Measurements from ENCODE around the gene SH3BGR. TPM values are rescaled to one million over a fixed set of nuclear protein-coding genes. Genes with fewer than 3 reads are reported as not detected.

The SH3BGR gene
- 13.6 and 20.4 TPM in 2 replicates for polyA plus RNA-seq

GRCh38 chr21:39451332-39452206 is at the start of gene SH3BGR:
Gene SH3BGR, plus strand, starts transcription at chr21:39451970. Its CDS starts 127 bp downstream, at chr21:39452097.

GRCh38 chr21:39445321-39446269 is 6.2 kb upstream of the SH3BGR start, which contains the start of gene LCA5L:
Gene LCA5L, minus strand, starts transcription at chr21:39445778. Its CDS starts 17,285 bp downstream, at chr21:39428493.

Other genes with a start within 250 kb of the SH3BGR start
- 67.0 and 68.0 TPM in 2 replicates for gene BRWD1, start 138.3 kb upstream of the SH3BGR start, polyA plus RNA-seq
- gene HMGN1, start 102.9 kb upstream of the SH3BGR start, polyA plus RNA-seq = 55.0 and 84.4 TPM in 2 replicates
- gene LCA5L, start 6.2 kb upstream of the SH3BGR start, polyA plus RNA-seq = 1.5 and 3.0 TPM in 2 replicates
- gene B3GALT5, start 161.0 kb downstream of the SH3BGR start, polyA plus RNA-seq = 0.11 TPM in 1 of 2 replicates, not detected in the other

Measured in Purkinje cell (primary cell).